HG03432 (cell line): ENCODE measurements around the gene NCKAP5.

Experiments used
- ATAC-seq: cut with Tn5 transposase; IDR thresholded peaks from one replicate; pipeline ENCODE4 v1.9.1; 2021; ENCODE audit warnings: mild to moderate bottlenecking, moderate library complexity; ENCODE audit not compliant: unreplicated experiment

Gene NCKAP5

GRCh38 chr2:133574620-133575019 is 6.4 kb upstream of the NCKAP5 start:
- ATAC-seq, result no peak

DNA sequence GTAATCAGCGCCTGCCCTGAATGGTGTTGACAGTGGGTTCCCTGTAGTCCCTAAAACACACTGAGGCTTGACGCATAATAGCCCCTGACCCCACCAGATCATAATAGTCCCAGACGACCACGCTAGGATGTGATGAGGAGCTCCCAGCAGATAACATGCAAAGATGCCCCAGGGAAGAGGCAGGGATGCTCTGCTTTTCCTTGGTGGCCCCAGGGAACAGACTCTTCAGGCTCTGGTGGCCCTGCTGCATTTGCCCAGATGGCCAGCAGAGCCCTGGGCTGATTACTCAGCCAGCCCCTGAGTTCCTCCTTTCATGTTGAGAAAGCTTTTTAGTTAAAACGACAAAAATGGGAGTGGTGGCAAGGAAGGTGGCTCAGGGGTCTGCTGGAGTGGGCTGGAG is 5.9 kb upstream of the NCKAP5 start:
- no peak for ATAC-seq

GRCh38 chr2:133573491-133574162 is 5.4 kb upstream of the NCKAP5 start:
- ATAC-seq, result no peak

DNA sequence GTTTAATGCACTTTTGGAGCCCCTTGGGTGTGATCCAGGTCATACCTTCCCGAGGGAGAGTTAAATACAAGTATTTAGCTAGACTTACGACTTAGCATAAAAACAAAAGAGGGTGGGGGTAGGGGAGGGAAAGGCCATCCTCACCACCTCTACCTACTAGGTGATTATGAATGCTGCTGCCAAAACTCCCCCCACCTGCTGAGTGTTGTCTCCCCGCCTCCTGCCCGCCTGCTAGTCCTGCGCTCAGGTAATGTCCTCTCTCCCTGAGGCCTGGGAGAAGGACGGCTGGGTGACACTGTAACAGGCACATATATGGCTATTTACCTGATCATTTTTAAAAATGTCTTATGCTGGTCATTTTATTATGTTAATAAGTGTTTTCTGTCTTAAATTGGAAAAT is 3.0 kb upstream of the NCKAP5 start:
- ATAC-seq, result no peak

DNA sequence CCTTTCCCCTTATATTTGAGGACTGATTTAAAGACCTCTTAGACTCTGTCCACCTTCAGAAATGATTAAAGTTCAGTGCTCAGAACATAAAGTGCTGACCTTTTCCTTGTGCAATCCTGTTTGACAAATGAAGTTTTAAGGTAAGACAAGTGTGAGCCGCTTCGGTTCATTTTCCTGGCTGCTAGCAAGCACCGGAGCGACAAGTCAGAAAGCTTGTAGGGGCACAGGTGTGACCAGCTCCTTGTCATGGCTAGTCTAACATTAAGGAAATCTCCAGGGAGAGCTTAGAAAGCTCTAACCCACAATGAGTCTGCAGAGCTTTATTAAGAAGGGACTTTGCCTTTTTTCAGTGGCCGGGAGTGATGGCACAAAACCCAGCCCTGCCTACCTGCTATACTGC is 2.3 kb upstream of the NCKAP5 start:
- no peak for ATAC-seq

DNA sequence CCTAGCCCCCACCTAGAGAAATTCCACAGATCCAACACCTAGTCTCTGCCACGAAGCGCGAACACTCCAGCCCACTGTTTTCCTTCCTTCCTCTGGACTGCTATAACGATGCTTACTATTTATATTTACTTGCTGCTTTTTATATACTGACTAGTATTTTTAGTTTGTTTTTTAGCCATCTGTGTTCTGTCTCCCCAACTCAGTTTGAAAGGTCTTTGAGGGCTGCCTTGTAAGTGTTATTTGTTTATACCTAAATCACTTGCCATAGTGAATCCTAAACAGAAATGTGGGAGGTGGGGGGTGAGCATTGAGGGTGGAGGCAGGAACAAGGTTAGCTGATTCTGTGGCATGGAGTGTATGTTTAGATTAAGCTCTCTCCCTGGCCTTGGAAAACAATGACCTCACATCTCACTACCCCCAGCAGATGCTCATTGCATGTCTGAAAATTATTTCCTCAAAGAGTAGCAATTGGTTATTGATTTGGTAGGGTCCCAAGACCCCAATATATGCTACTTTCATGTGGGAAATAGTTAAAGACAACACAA is 1.1 kb upstream of the NCKAP5 start:
- no peak for ATAC-seq

DNA sequence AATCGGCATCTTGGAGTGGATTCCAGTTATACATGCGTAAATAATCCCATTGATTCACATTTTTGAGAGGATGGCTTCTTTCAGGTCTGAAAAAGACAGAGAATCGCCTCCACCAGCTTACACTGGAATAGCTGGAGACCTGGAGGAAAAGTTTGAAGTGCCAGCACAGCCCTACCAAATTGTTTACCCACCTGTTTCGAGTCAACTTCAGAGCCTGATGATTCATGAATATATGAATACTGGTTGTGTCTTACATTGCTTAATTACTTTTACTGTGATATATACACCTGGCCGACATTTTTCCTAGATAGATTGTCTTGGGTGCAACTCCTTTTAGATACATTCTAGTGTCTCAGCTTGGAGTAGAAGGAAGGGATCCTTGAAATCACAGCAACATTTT is 335 bp upstream of the NCKAP5 start:
- ATAC-seq, result no peak

GRCh38 chr2:133562558-133562957 is 5.7 kb downstream of the NCKAP5 start:
- ATAC-seq, result no peak

GRCh38 chr2:133561045-133561852 is 7.0 kb downstream of the NCKAP5 start:
- peak; percentile 71 for ATAC-seq

GRCh38 chr2:133557614-133558013 is 10.6 kb downstream of the NCKAP5 start:
- no peak for ATAC-seq

- ATAC-seq, result no peak
These were observed 14.3 kb downstream of the NCKAP5 start for GRCh38 chr2:133553838-133554408.

GRCh38 chr2:133553251-133553650 is 15.0 kb downstream of the NCKAP5 start:
- ATAC-seq, result no peak

GRCh38 chr2:133552821-133553220 is 15.4 kb downstream of the NCKAP5 start:
- no peak for ATAC-seq

DNA sequence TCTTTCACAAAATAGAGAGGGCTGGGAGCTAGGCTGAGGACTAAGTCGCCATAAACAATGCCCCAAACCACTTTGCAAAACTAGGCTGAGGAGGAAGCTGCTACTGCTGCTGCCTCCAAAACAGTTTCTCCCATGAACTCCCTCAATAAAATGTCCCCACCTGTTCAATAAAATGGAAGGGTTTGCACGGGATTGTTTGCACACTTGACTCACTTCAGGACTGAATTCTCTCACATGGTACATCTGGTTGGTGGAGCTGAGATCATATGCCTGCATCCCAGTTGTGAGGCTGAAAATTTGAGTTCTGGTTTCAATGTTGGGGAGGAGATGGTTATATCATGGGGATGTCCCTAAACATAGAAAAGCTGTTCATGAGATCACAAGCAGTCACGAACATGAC is 26.5 kb downstream of the NCKAP5 start:
- ATAC-seq, result no peak

GRCh38 chr2:133541376-133541775 is 26.9 kb downstream of the NCKAP5 start:
- no peak for ATAC-seq

- ATAC-seq, result no peak
These were observed 35.3 kb downstream of the NCKAP5 start for GRCh38 chr2:133532919-133533318.

GRCh38 chr2:133531382-133531781 is 36.9 kb downstream of the NCKAP5 start:
- ATAC-seq, result no peak

GRCh38 chr2:133530645-133531044 is 37.6 kb downstream of the NCKAP5 start:
- ATAC-seq, result no peak

DNA sequence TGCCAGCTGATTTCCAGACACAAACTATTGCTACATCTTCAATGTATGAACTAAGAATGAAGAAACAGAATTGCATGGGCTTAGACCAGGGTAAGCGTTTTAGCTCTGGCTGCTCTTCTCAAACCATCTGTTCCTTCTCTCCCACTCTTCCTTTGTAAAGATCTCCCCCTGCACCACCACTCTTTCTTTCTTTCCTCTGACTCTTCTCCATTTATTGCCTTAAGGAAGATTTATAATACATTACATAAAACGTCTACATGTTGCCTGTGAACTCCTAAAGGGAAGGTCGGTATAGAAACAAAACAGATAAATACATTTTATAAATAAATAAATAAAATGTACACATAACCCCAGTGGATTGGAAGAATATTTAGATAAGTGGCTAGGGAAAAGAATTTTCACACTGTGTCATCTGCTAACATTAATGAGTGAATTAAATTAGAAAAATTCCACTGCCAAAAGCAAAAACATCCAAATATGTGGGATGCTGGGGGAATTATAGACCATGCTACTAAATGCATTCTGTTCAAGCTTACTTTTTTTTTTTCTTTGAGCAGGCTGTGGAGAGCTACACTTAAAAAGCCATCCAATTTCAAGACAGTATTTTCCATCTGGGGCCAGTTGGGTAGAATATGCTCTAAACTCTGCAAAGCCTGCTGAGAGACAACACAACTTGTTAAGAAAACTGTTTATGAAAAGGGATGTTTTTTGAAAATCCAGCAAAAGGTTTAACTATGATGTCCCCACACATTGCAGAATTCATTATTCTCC is 41.5 kb downstream of the NCKAP5 start:
- no peak for ATAC-seq

GRCh38 chr2:133525613-133526529 is 42.4 kb downstream of the NCKAP5 start:
- no peak for ATAC-seq
